AG04450 (cell line): Measurements from ENCODE around the gene KCNQ5. TPM values are rescaled to one million over a fixed set of nuclear protein-coding genes. Genes with fewer than 3 reads are reported as not detected.

Experiments
- CTCF ChIA-PET: fragments of 300-600, 350-600 bp; formaldehyde crosslinking; extraction: SDS; loops from one replicate; lab custom pipeline; 2022; ENCODE audit warnings: antibody characterized with exemption, inconsistent platforms; lab: Charles Lee
- POLR2A ChIA-PET: fragments of 350-600 bp; formaldehyde crosslinking; extraction: SDS; loops from one replicate; lab custom pipeline; 2021; ENCODE audit warnings: antibody characterized with exemption, inconsistent platforms; lab: Yijun Ruan, JAX
- DNase-seq: peaks from one replicate; pipeline ENCODE4 v3.0.0-alpha.2; 2011; ENCODE audit warnings: low read depth, low spot score
- H3K27ac ChIP-seq: one replicate; pipeline ENCODE4 v1.5.1; 2012; ENCODE audit warnings: low read depth, low read length, control low read depth
- H3K27me3 ChIP-seq: one replicate; pipeline ENCODE4 v1.6.0; 2012; ENCODE audit warnings: low read length; ENCODE audit not compliant: control insufficient read depth, insufficient read depth
- H3K4me3 ChIP-seq: 2 replicates; pipeline ENCODE4 v1.5.1; 2011; ENCODE audit warnings: mild to moderate bottlenecking, low read depth, low read length, control low read depth
- H3K9me3 ChIP-seq: 2 replicates; pipeline ENCODE4 v1.5.1; 2012; ENCODE audit warnings: low read length; ENCODE audit not compliant: control insufficient read depth, insufficient read depth
- CTCF ChIP-seq: IDR thresholded peaks from 2 replicates; pipeline ENCODE4 v1.5.1; 2011; ENCODE audit warnings: low read depth, low read length, control low read depth, inconsistent platforms
- polyA plus RNA-seq: library from polyadenylated mRNA; depleted of rRNA; stranded (reverse); fragments of >200 nt; gene quantifications from 2 replicates; pipeline ENCODE4 v1.2.3, GENCODE V29; 2011

KCNQ5 gene
- polyA plus RNA-seq, 1 experiment = 0.52 TPM

GRCh38 chr6:73024598-73024997, 402.7 kb downstream of the KCNQ5 start:
- no peak for TF ChIP-seq CTCF
- no peaks in the 10 kb centered on the region for H3K9me3 ChIP-seq
- H3K27me3 ChIP-seq = no peaks in the 10 kb centered on the region
- H3K4me3 ChIP-seq = no peak overlapping the region
- ChIA-PET CTCF (no interaction called here), POLR2A (interaction anchor here (0.6 kb wide), 1 partner anchor 215 kb away, joined by 3 read pairs; no protein-coding TSS in a partner anchor)
- no peak overlapping the region for H3K27ac ChIP-seq
- no peak for DNase-seq

DNA sequence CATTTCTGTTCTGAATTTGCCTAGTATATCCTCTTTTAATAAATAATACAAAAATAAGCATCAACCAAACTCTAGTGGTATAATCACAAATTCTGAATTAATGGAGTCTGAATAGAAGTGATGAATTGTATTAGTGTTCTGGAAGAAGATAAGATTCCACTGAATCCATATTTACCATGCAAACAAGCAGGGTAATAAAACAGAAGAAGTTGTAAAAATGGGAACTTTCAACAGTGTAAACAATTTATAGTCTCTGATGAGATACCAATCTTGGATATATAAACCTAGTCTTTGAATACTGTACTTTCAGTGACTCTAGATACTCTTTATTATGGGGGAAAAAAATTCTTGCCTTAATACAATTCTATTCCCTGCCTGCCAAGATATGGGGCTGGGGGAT, 405.8 kb downstream of the KCNQ5 start:
- DNase-seq = no peak
- ChIA-PET POLR2A (no interaction called here), CTCF (no interaction called here)
- Histone ChIP-seq H3K9me3 (no peaks in the 10 kb centered on the region), H3K27me3 (no peaks in the 10 kb centered on the region), H3K27ac (no peak overlapping the region), H3K4me3 (no peak overlapping the region)
- TF ChIP-seq CTCF = no peak

- POLR2A ChIA-PET = no interaction called here
Observed at GRCh38 chr6:73028124-73028766, 406.4 kb downstream of the KCNQ5 start.

DNA sequence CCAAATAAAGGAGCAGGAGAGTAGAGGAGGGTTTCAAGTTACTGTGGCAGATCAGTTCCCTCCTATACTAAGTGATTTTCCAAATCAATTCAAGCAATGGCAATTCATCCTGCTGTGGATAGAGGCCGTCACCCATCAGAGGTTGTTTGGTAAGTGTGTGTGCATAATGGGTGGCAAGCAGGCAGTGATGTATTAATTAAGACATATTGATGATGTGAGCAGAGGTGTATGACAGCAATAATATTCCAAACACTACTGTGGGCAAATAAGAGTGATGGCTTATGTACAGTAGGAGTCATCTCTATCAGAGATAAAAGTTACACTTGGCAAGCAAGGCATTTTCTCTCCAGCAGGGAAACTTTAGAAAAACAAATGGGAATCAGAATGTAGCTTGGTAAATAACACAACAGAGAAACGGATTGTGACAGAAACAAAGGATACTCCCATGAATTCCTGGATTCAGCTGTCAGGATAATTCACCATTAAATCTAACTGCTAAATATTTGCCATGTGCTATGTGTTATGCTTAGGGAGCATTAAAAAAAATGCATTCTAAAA, 407.1 kb downstream of the KCNQ5 start:
- CTCF ChIA-PET = no interaction called here
- POLR2A ChIA-PET = no interaction called here
- no peaks in the 10 kb centered on the region for H3K27me3 ChIP-seq
- DNase-seq = no peak
- H3K4me3 ChIP-seq = no peak overlapping the region
- no peak overlapping the region for H3K27ac ChIP-seq
- no peak for TF ChIP-seq CTCF
- no peaks in the 10 kb centered on the region for H3K9me3 ChIP-seq

More at GRCh38 chr6:73028124-73028766, 406.4 kb downstream of the KCNQ5 start:
- no peaks in the 10 kb centered on the region for H3K27me3 ChIP-seq
- no peaks in the 10 kb centered on the region for H3K9me3 ChIP-seq
- H3K27ac ChIP-seq = no peak overlapping the region
- no peak for TF ChIP-seq CTCF
- no peak for DNase-seq
- no peak overlapping the region for H3K4me3 ChIP-seq
- CTCF ChIA-PET = no interaction called here

DNA sequence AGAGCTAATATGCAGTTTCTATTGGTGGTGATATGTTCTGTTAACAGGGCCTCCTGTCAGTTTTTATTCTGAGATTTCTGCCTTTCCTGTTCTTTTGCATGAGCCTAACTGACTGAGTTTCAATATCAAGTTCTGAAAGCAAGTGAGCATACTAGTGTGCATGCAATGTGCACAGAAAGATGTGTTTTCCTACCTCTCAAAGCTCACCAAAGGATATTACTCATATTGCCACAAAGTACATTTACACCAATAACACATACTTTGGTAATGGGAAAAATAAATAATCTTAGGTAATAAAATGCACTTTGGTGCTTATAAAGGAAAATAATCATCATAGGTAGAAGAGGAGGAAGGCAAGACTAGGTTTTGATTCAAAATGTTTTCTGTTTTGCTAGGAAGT, 408.4 kb downstream of the KCNQ5 start:
- H3K4me3 ChIP-seq = no peak overlapping the region
- no peak for TF ChIP-seq CTCF
- ChIA-PET CTCF (no interaction called here), POLR2A (no interaction called here)
- no peaks in the 10 kb centered on the region for H3K27me3 ChIP-seq
- no peak for DNase-seq
- no peak overlapping the region for H3K27ac ChIP-seq
- H3K9me3 ChIP-seq = no peaks in the 10 kb centered on the region
